Muscle of back (tissue), 11 donors: ENCODE results near the gene LCE1C. TPM values are rescaled to one million over a fixed set of nuclear protein-coding genes. Genes with fewer than 3 reads are reported as not detected.

ENCODE experiments used
- DNase-seq, 3 donors: peaks; one replicate each; pipeline versions ENCODE4 v3.0.0 to v3.0.0-alpha.2; 2013
- polyA plus RNA-seq, 10 donors: library from polyadenylated mRNA; unstranded; fragments of 120-200 nt; gene quantifications; one replicate each; pipeline ENCODE4 v1.2.1, GENCODE V29; 2013; ENCODE audit not compliant: insufficient read length in 10 of 10

Gene LCE1C
- polyA plus RNA-seq, 10 donors, result not detected

- DNase-seq, result no peak
Measured at GRCh38 chr1:152760551-152761190, 45.8 kb downstream of the LCE1C start.

- no peak for DNase-seq
Measured at GRCh38 chr1:152759453-152760173, 46.8 kb downstream of the LCE1C start.

DNA sequence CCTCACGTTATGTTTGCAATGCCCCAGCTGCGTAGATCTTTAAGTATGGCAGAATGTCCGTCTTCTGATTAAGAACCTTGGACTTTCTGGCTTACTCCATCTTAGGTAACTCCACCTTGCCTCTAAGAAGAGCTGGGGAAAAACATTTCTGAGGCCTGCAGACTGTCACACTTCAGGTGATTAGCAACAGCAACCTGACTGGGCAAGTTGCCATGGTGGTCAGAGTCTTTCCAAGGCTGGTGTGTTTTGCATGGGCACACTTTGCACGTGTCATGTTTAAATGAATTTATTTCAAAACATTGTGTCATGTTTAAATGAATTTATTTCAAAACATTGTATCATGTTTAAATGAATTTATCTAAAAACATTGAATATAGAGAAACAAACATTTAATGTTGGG lies 47.8 kb downstream of the LCE1C start:
- no peak for DNase-seq

- no peak for DNase-seq
Measured at GRCh38 chr1:152757747-152758146, 48.7 kb downstream of the LCE1C start, which contains the start of gene KPRP. Gene KPRP (plus strand): TSS chr1:152758025. CDS start chr1:152759589, 1,564 bp downstream.

GRCh38 chr1:152756872-152757271 lies 49.6 kb downstream of the LCE1C start:
- no peak for DNase-seq

Other genes starting within 250 kb of the LCE1C start
- gene LCE3E, start 239.9 kb downstream of the LCE1C start, polyA plus RNA-seq, result not detected
- gene LCE3D, start 226.1 kb downstream of the LCE1C start, polyA plus RNA-seq, result not detected
- not detected for gene LCE3C, start 206.4 kb downstream of the LCE1C start, polyA plus RNA-seq
- gene LCE3B, start 192.8 kb downstream of the LCE1C start, polyA plus RNA-seq, result not detected
- gene LCE3A, start 183.5 kb downstream of the LCE1C start, polyA plus RNA-seq, result not detected
- gene LCE2D, start 143.3 kb downstream of the LCE1C start, polyA plus RNA-seq, result not detected
- not detected for gene LCE2C, start 131.4 kb downstream of the LCE1C start, polyA plus RNA-seq
- not detected for gene LCE2B, start 120.5 kb downstream of the LCE1C start, polyA plus RNA-seq
- gene LCE2A, start 108.3 kb downstream of the LCE1C start, polyA plus RNA-seq, result not detected
- gene LCE4A, start 98.5 kb downstream of the LCE1C start, polyA plus RNA-seq, result not detected
- not detected for gene KPRP, start 48.6 kb downstream of the LCE1C start, polyA plus RNA-seq
- gene LCE1F, start 31.5 kb downstream of the LCE1C start, polyA plus RNA-seq, result not detected
- not detected for gene LCE1E, start 20.4 kb downstream of the LCE1C start, polyA plus RNA-seq
- gene LCE1D, start 9.9 kb downstream of the LCE1C start, polyA plus RNA-seq, result not detected
- not detected for gene LCE1B, start 5.3 kb upstream of the LCE1C start, polyA plus RNA-seq
- gene LCE1A, start 20.8 kb upstream of the LCE1C start, polyA plus RNA-seq, result not detected
- gene LCE6A, start 36.2 kb upstream of the LCE1C start, polyA plus RNA-seq, result not detected
- gene LCE7A, start 53.3 kb upstream of the LCE1C start, polyA plus RNA-seq, result not detected
- gene SMCP, start 71.7 kb upstream of the LCE1C start, polyA plus RNA-seq, result not detected
- gene IVL, start 101.9 kb upstream of the LCE1C start, polyA plus RNA-seq, result 1 to 10 TPM in 2 of 10 donors, under 1 TPM in 2, not detected in 6; 0.05 to 6.0 (median 1.3) TPM
- gene SPRR5, start 140.6 kb upstream of the LCE1C start, polyA plus RNA-seq, result not detected
- gene SPRR4, start 164.0 kb upstream of the LCE1C start, polyA plus RNA-seq, result not detected
- gene SPRR1A, start 177.4 kb upstream of the LCE1C start, polyA plus RNA-seq, result 1 to 10 TPM in 1 of 10 donors, not detected in 9; 4.3 TPM
- gene SPRR3, start 195.1 kb upstream of the LCE1C start, polyA plus RNA-seq, result 1 to 10 TPM in 1 of 10 donors, under 1 TPM in 3, not detected in 6; 0.24 to 8.0 (median 0.27) TPM
- 1 to 10 TPM in 1 of 10 donors, under 1 TPM in 1, not detected in 8; 0.24 to 7.1 TPM for gene SPRR1B, start 224.6 kb upstream of the LCE1C start, polyA plus RNA-seq
- gene SPRR2D, start 234.5 kb upstream of the LCE1C start, polyA plus RNA-seq, result not detected